ENCODE results near the gene NFATC2.

GRCh38 chr20:51379601-51380341, 162.7 kb downstream of the NFATC2 start:
- no peak for TF ChIP-seq BHLHE40 (IDR thresholded peaks at IDR 0.05; ENCODE audit: low read depth, low read length)
- TF ChIP-seq CTCF (conservative IDR thresholded peaks at IDR 0.05; ENCODE audit: low read depth, low read length), result no peak
- no peak for TF ChIP-seq POLR2A (IDR thresholded peaks at IDR 0.05; ENCODE audit: low read depth, low read length)
- TF ChIP-seq USF2 (IDR thresholded peaks at IDR 0.05; ENCODE audit: low read depth, low read length), result no peak
- TF ChIP-seq RAD21 (IDR thresholded peaks at IDR 0.05; ENCODE audit: low read length), result no peak
- no peak for TF ChIP-seq ELK1 (IDR thresholded peaks at IDR 0.05; ENCODE audit: borderline replicate concordance, low read depth, low read length)
- TF ChIP-seq NFE2L2 (IDR thresholded peaks at IDR 0.05; ENCODE audit: low read depth, low read length), result no peak
- TF ChIP-seq RFX5 (IDR thresholded peaks at IDR 0.05; ENCODE audit: low read depth, low read length), result no peak
- TF ChIP-seq MXI1 (IDR thresholded peaks at IDR 0.05; ENCODE audit: borderline replicate concordance, low read depth, low read length), result no peak

All from IMR-90 (cell line).